Endothelial cell of hepatic sinusoid (primary cell): Measurements from ENCODE around the gene SLC16A13.

ENCODE experiments used
- in situ Hi-C: cut with HindIII; loops from 2 replicates; pipeline ENCODE4 v1.10.0; 2017; ENCODE audit warnings: low sequenced_read_pairs

SLC16A13 gene

DNA sequence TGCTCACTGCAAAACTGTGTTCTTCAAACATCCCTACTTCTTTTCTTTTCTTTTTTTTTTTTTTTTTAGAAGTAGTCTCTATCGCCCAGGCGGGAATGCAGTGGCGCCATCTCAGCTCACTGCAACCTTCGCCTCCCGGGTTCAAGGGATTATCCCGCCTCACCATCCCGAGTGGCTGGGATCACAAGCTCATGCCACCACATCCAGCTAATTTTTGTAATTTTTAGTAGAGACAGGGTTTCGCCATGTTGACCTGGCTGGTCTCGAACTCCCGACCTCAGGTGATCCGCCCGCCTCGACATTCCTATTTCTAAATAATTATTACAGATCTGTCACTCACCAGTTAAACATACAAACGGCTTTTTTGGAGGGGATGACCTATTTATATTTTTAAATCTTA lies 24.4 kb upstream of the SLC16A13 start:
- in situ Hi-C loops: no loop called here

DNA sequence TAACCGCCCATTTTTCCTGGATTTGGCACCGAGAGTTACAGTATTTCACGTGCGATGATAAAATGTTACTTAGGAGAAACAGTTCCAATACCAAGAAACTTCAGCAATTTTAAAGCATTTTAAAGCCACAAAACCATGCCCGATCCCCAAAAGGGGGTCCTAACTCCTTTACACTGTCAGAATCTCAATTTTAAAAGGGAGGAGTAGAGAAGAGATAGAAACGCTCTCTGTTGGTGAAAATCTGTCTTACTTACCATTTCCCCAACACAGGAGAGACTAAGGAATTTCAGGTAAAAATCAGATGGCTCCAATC lies 23.9 kb upstream of the SLC16A13 start:
- in situ Hi-C loops: no loop called here

DNA sequence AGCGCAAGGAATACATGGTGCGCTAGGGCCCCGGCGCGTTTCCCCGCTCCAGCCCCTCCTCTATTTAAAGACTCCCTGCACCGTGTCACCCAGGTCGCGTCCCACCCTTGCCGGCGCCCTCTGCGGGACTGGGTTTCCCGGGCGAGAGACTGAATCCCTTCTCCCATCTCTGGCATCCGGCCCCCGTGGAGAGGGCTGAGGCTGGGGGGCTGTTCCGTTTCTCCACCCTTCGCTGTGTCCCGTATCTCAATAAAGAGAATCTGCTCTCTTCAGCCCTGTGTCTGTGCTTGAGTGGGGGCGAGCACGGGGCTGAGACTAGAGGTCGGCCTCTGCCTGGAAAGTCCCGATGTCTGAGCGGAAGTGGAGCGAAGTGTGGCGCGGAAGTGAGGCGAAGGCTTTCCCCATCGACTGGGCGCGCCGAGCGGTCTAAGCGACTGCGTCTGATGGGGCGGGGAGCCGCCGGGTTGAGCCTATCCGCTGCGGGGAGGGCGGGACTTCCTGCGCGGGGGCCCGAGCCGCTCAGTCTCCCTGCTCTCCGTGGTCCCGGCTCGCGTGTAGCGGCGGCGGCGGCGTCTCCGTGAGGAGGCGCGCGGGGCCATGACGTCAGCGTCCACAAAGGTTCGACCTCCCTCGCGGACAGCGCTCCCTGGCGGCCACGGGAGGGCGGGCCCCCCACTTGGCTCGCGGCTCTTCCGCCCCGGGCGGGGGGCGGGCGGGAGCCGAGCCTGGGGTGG lies 21.4 kb upstream of the SLC16A13 start:
- in situ Hi-C loops: no loop called here

DNA sequence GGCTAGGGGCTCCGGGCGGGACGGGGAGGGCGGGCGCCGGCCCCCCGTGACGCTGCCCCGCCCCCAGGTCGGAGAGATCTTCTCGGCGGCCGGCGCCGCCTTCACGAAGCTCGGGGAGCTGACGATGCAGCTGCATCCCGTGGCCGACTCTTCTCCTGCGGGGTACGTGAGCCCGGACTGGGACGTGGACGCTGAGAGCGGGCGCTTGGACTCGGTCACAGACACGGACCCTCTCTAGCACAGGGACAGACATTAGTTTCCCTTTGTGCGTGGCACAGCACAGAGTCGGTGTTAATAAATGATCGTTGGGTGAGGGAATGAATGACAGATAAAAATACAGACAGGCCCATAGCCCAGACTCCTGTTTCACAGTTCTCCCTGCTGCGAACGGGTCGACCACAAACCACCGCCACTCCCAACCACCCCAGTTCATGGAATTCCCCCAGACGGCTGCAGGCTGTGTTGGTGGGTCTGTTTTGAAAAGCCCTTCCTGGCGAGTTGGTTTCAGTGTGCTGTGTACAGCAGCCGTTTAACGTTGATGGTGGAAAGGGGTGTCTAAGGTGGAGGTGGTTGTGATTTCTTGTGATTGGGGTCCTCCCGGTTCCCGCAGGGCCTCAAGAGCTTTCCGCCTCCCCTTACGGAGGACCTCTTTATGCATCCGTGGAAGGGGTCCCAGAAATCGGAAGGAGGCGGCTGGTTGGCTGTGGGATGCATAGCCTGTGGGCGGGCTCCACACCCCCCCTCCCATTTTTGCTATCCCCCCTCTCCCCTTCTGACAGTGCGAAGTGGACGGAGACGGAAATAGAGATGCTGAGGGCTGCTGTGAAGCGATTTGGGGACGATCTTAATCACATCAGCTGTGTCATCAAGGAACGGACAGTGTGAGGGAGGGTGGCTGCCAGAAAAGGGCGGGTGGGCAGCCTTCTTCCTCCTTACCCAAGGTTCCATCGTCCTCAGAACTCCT lies 20.5 kb upstream of the SLC16A13 start:
- in situ Hi-C loops: no loop called here

GRCh38 chr17:7016418-7016817 lies 19.4 kb upstream of the SLC16A13 start:
- in situ Hi-C loops: no loop called here

- in situ Hi-C loops: no loop called here
These were observed 18.7 kb upstream of the SLC16A13 start for GRCh38 chr17:7016886-7017826.

- in situ Hi-C loops: no loop called here
These were observed 18.0 kb upstream of the SLC16A13 start for GRCh38 chr17:7017827-7018200.

GRCh38 chr17:7018331-7018964 lies 17.4 kb upstream of the SLC16A13 start:
- in situ Hi-C loops: no loop called here

DNA sequence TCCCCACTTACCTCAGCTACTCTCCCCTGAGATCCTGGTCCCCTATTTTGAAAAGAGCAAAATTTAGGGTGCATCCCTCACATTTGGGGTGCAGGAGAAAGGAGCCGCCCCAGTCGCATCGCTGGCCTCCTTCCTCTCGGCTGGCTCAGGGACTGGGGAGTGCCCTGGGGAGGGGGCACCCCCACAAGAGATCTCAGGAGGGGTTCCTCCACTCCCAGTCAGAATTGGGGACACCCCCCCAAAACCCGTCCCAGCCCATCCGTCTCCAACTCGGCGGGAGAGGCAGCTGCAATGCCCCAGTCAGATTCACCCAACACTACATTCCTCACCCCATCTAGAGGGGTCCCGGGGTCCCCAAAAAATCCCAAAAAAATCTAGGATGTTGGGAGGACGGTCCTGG lies 16.4 kb upstream of the SLC16A13 start:
- in situ Hi-C loops: no loop called here

DNA sequence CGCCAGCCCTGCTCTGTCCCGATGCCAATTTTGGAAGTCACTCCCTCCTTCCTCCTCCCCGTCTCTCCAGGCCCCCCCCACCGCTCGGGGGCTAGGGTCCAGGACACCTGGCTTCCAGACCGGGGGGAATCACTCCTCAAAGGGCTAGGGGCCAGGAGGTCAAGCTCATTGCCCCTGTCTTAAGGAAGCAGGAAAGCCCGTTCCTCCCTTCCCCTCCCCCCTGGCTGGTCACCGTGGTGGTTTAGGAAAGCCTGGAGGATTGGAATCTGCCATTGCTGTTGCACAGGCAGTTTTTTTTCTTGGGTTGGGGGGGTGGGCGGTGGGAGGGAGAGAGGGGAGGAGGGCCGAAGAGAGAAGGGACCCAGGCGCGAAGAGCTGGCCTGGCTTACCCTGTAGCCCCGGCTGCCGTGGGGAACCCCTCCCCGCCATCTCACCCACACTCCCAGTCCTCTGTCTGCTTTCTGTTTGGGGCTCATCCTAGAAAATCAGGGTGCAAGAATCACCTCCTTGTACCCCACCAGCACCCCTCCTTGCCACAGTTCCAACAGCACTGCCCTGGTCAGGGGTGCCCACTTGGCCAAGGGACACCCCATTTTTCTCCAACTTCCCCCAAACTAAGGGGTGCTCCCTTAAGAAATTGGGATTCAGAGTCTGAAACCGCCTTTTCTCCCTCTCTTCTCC lies 15.8 kb upstream of the SLC16A13 start:
- in situ Hi-C loops: no loop called here

GRCh38 chr17:7020894-7021664 lies 14.7 kb upstream of the SLC16A13 start:
- in situ Hi-C loops: no loop called here

DNA sequence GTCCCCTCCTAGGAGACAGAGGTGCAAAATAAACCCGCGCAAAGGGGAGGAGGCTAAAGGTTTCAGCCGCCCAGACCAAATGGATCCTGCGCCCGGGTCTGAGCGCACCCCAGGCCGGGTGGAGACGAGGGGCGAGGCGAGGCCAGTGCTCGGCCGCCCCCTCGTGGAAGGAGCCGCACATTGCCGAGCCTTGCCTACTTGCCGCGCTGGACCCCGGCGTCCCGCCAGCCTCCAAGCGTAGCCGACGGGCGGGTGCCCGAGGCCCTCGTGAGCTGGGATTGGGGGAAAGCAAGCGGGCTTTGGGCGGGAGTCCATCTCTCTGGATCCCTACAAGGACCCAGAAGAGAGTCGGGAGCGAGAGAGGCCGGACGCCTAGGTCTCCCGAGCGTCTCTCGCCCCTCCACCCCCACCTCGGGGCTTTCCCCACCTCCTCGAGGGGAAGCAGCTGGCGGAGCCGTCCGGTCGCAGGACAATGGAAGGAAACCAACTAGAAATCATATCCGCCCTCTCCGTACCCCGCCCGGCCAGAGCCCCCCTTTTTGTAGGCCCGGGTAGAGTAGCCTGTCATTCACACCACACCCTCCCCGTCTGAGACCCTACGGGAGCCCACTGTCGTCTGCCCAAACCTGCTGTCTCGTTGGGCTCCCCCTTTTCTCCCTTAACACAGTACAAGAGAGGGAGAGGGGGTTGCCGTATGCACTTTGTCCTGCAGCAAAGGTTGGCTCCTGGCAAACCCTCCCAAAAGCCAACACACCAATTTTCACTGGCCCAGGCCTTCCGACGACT lies 13.6 kb upstream of the SLC16A13 start:
- in situ Hi-C loops: no loop called here

DNA sequence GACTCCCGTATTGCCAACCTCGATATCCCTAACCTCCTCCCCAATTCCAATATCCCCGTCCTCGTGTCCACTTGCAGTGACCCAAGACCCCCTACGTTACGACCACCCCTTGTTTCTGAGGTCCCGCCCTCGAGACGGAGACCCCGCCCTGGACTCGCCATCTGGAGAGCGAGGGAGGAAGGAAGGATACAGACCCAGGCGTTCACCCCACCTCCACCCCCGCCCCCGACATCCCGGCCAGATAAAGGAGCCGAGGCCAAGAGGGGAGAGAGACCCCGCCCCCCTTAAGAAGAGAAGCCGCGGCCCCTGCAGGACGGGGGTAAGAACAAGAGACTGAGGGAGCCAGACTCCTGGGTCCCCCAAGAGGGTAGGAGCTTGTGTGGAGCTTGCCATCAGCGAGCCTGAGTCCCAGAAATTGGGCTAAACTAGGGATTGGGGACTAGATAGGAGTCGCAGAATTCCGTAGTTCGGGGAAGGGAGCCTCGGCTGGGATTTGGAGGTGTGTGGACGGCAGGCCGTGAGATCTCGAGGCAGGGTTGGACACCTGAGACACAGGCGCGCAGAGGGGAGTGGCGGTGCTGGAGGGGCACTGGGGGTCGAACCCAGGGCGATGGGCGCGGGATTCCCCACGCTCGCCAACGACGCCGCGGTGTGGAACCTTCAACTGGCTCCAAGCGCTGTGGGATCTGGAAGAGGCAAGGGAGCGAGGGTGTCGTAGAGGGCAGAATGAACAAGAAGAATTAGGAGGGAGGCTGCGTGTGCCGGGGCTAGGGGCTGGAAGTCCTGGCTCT lies 12.8 kb upstream of the SLC16A13 start, which contains the start of gene BCL6B:
TSS of gene BCL6B (plus strand) at position 270 of the 791 bp plus-strand sequence. CDS start 622 bp downstream, outside the sequence.
- in situ Hi-C loops: no loop called here

GRCh38 chr17:7023576-7024401 lies 12.0 kb upstream of the SLC16A13 start:
- in situ Hi-C loops: no loop called here

DNA sequence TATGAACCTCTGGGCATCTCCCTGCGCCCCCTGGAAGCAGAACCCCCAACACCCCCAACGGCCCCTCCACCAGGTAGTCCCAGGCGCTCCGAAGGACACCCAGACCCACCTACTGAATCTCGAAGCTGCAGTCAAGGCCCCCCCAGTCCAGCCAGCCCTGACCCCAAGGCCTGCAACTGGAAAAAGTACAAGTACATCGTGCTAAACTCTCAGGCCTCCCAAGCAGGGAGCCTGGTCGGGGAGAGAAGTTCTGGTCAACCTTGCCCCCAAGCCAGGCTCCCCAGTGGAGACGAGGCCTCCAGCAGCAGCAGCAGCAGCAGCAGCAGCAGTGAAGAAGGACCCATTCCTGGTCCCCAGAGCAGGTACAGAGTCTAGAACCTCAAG lies 11.4 kb upstream of the SLC16A13 start:
- in situ Hi-C loops: no loop called here

DNA sequence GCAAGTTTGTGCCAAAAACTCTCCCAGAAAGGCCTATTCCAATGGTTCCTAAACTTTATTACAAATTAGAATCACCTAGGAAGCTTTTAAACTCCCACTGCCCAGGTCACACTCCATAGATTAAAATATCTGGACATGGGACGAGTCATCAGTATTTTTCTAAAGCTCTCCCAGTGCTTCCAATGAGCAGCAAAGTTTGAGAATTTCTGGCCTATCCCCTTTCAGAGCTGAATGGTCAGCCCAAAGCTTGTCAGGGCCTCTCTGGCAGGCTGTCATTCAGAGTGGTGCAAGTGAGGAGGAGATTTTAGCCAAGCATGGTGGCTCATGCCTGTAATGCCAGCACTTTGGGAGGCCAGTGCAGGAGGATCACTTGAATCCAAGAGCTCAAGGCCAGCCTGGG lies 10.6 kb upstream of the SLC16A13 start:
- in situ Hi-C loops: no loop called here
